ENCODE measurements around the gene SPATA33.
A peak's percentile ranks its signal among the peaks of the same experiment; 100 is the strongest.
"Not testable (repeated sequence)": the region's sequence is repeated elsewhere in the genome, so short reads cannot be mapped to it uniquely, and the experiment has no call there.

The SPATA33 gene

DNA sequence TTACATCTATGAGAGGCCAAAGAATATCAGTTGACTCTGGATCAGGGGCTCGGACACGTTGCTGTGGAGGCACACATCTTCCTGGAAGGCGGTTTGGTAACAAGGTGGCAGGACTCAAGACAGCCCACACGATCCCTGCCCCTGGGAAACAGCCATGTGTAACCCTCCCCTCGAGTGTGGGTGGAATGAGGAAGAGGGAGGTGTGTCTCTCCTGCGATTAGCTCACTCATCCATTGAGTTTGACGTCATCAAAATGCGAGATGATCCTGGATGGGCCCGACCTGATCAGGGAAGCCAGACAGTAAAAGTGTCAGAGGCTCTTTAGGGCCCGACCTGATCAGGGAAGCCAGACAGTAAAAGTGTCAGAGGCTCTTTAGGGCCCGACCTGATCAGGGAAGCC is 6.6 kb downstream of the SPATA33 start:
- H3K27me3 ChIP-seq (replicated peaks in 2 of 5; ENCODE audit: control insufficient read depth in 4 of 5, insufficient read depth in 5 of 5, low read length in 4 of 5); H3K9me3 ChIP-seq (ENCODE audit: control extremely low read depth in 1 of 5, control insufficient read depth in 4 of 5, insufficient read depth in 2 of 5, low read depth in 1 of 5, low read length in 4 of 5); POLR2A ChIA-PET; DNase-seq; H3K27ac ChIP-seq (ENCODE audit: insufficient read depth in 1 of 2, low read depth in 1 of 2, low read length in 2 of 2, poor library complexity in 1 of 2, severe bottlenecking in 2 of 2); H3K4me3 ChIP-seq (ENCODE audit: control insufficient read depth in 1 of 7, extremely low read depth in 1 of 7, insufficient read depth in 4 of 7, low read depth in 2 of 7, low read length in 6 of 7): not testable (repeated sequence)
- WGBS (ENCODE audit: insufficient coverage) = 97% methylated on average over 5 of the region's 11 CpGs
- Histone ChIP-seq H3K4me1 (ENCODE audit: control extremely low read depth in 1 of 4, control insufficient read depth in 4 of 4, insufficient read depth in 4 of 4, low read length in 3 of 4) (peaks cover 0 to 16% (median 11%) of the 10 kb centered on the region in 4 experiments), H3K36me3 (ENCODE audit: control insufficient read depth in 4 of 4, insufficient read depth in 4 of 4, low read length in 3 of 4) (peaks cover 0 to 26% (median 20%) of the 10 kb centered on the region in 4 experiments)
- CTCF ChIA-PET = interaction anchor here (1.3 kb wide), 1 partner anchor 49 kb away, joined by 3 read pairs; no protein-coding TSS in a partner anchor

- H3K4me1 ChIP-seq (ENCODE audit: control extremely low read depth in 1 of 4, control insufficient read depth in 4 of 4, insufficient read depth in 4 of 4, low read length in 3 of 4) = peaks cover 0 to 19% (median 15%) of the 10 kb centered on the region in 4 experiments
- CTCF ChIA-PET; H3K27ac ChIP-seq (ENCODE audit: insufficient read depth in 1 of 2, low read depth in 1 of 2, low read length in 2 of 2, poor library complexity in 1 of 2, severe bottlenecking in 2 of 2); H3K9me3 ChIP-seq (ENCODE audit: control extremely low read depth in 1 of 5, control insufficient read depth in 4 of 5, insufficient read depth in 2 of 5, low read depth in 1 of 5, low read length in 4 of 5); H3K4me3 ChIP-seq (ENCODE audit: control insufficient read depth in 1 of 7, extremely low read depth in 1 of 7, insufficient read depth in 4 of 7, low read depth in 2 of 7, low read length in 6 of 7); H3K27me3 ChIP-seq (replicated peaks in 2 of 5; ENCODE audit: control insufficient read depth in 4 of 5, insufficient read depth in 5 of 5, low read length in 4 of 5); H3K36me3 ChIP-seq (ENCODE audit: control insufficient read depth in 4 of 4, insufficient read depth in 4 of 4, low read length in 3 of 4); POLR2A ChIA-PET: not testable (repeated sequence)
- DNase-seq = peak in 1 of 3 donors; percentile 28
- 92% methylated on average over 2 of the region's 7 CpGs for WGBS (ENCODE audit: insufficient coverage)
Observed at GRCh38 chr16:89667000-89667399, 9.4 kb downstream of the SPATA33 start.

DNA sequence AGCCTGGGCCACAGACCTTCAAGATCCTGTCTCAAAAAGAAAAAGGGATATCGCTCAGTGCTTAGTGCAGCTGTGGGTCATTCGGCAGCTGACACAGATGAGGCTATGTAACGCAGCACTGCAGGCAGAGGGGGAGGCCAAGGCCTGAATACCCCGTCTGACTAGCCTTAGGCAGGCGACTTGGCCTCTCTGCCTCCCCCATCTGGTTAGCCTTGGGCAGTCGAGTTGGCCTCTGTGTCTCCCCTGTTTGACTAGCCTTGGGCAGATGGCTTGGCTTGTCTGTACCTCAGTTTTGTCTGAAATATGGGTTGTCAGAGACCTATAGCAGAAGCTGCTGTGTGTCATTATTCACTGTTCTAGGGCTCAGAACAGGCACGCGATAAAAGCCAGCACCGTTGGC is 10.0 kb downstream of the SPATA33 start:
- H3K36me3 ChIP-seq (ENCODE audit: control insufficient read depth in 4 of 4, insufficient read depth in 4 of 4, low read length in 3 of 4) = peaks cover 0 to 8% (median 6%) of the 10 kb centered on the region in 4 experiments
- WGBS (ENCODE audit: insufficient coverage) = 86% methylated on average over 9 of the region's 9 CpGs
- no peak overlapping the region for H3K27ac ChIP-seq (ENCODE audit: insufficient read depth in 1 of 2, low read depth in 1 of 2, low read length in 2 of 2, poor library complexity in 1 of 2, severe bottlenecking in 2 of 2)
- no peak for DNase-seq
- POLR2A ChIA-PET = interaction anchor here (1.5 kb wide), 1 partner anchor 9 kb away, joined by 6 read pairs; the partner anchor contains the start of genes CHMP1A and SPATA33
- peaks cover 0 to 19% (median 15%) of the 10 kb centered on the region in 4 experiments for H3K4me1 ChIP-seq (ENCODE audit: control extremely low read depth in 1 of 4, control insufficient read depth in 4 of 4, insufficient read depth in 4 of 4, low read length in 3 of 4)
- peaks cover 0 to 4% (median 0%) of the 10 kb centered on the region in 5 experiments for H3K9me3 ChIP-seq (ENCODE audit: control extremely low read depth in 1 of 5, control insufficient read depth in 4 of 5, insufficient read depth in 2 of 5, low read depth in 1 of 5, low read length in 4 of 5)
- CTCF ChIA-PET = interaction anchor here (0.9 to 1.5 kb wide), 2 partner anchors 32 to 92 kb away, joined by 4 to 6 read pairs; partner anchors contain the start of gene CPNE7
- no peak overlapping the region for H3K4me3 ChIP-seq (ENCODE audit: control insufficient read depth in 1 of 7, extremely low read depth in 1 of 7, insufficient read depth in 4 of 7, low read depth in 2 of 7, low read length in 6 of 7)
- H3K27me3 ChIP-seq (replicated peaks in 2 of 5; ENCODE audit: control insufficient read depth in 4 of 5, insufficient read depth in 5 of 5, low read length in 4 of 5) = no peaks in the 10 kb centered on the region

GRCh38 chr16:89668790-89669158 is 11.1 kb downstream of the SPATA33 start:
- Histone ChIP-seq H3K36me3 (ENCODE audit: control insufficient read depth in 4 of 4, insufficient read depth in 4 of 4, low read length in 3 of 4) (peaks cover 0 to 3% (median 3%) of the 10 kb centered on the region in 4 experiments), H3K27me3 (replicated peaks in 2 of 5; ENCODE audit: control insufficient read depth in 4 of 5, insufficient read depth in 5 of 5, low read length in 4 of 5) (no peaks in the 10 kb centered on the region), H3K4me1 (ENCODE audit: control extremely low read depth in 1 of 4, control insufficient read depth in 4 of 4, insufficient read depth in 4 of 4, low read length in 3 of 4) (peaks cover 0 to 19% (median 15%) of the 10 kb centered on the region in 4 experiments), H3K4me3 (ENCODE audit: control insufficient read depth in 1 of 7, extremely low read depth in 1 of 7, insufficient read depth in 4 of 7, low read depth in 2 of 7, low read length in 6 of 7) (peak overlapping the region in 4 of 7 experiments; percentile 16 to 71 (median 42)), H3K27ac (ENCODE audit: insufficient read depth in 1 of 2, low read depth in 1 of 2, low read length in 2 of 2, poor library complexity in 1 of 2, severe bottlenecking in 2 of 2) (peak overlapping the region in 1 of 2 experiments; percentile 43), H3K9me3 (ENCODE audit: control extremely low read depth in 1 of 5, control insufficient read depth in 4 of 5, insufficient read depth in 2 of 5, low read depth in 1 of 5, low read length in 4 of 5) (peaks cover 0 to 4% (median 0%) of the 10 kb centered on the region in 5 experiments)
- POLR2A ChIA-PET = interaction anchor here (1.2 to 1.5 kb wide), 2 partner anchors 11 to 18 kb away, joined by 6 read pairs; partner anchors contain the start of genes CDK10, CHMP1A and SPATA33
- DNase-seq = no peak
- 46% methylated on average over 5 of the region's 5 CpGs for WGBS (ENCODE audit: insufficient coverage)
- CTCF ChIA-PET = interaction anchor here (0.7 to 1.5 kb wide), 4 partner anchors 13 to 193 kb away, joined by 3 to 6 read pairs (median 4); no protein-coding TSS in a partner anchor

- Histone ChIP-seq H3K4me3 (ENCODE audit: control insufficient read depth in 1 of 7, extremely low read depth in 1 of 7, insufficient read depth in 4 of 7, low read depth in 2 of 7, low read length in 6 of 7) (no peak overlapping the region), H3K9me3 (ENCODE audit: control extremely low read depth in 1 of 5, control insufficient read depth in 4 of 5, insufficient read depth in 2 of 5, low read depth in 1 of 5, low read length in 4 of 5) (peaks cover 0 to 4% (median 0%) of the 10 kb centered on the region in 5 experiments), H3K36me3 (ENCODE audit: control insufficient read depth in 4 of 4, insufficient read depth in 4 of 4, low read length in 3 of 4) (peaks cover 0 to 2% (median 0%) of the 10 kb centered on the region in 4 experiments), H3K4me1 (ENCODE audit: control extremely low read depth in 1 of 4, control insufficient read depth in 4 of 4, insufficient read depth in 4 of 4, low read length in 3 of 4) (peaks cover 0 to 19% (median 15%) of the 10 kb centered on the region in 4 experiments), H3K27me3 (replicated peaks in 2 of 5; ENCODE audit: control insufficient read depth in 4 of 5, insufficient read depth in 5 of 5, low read length in 4 of 5) (no peaks in the 10 kb centered on the region), H3K27ac (ENCODE audit: insufficient read depth in 1 of 2, low read depth in 1 of 2, low read length in 2 of 2, poor library complexity in 1 of 2, severe bottlenecking in 2 of 2) (no peak overlapping the region)
- ChIA-PET CTCF (no interaction called here), POLR2A (no interaction called here)
- no peak for DNase-seq
- WGBS (ENCODE audit: insufficient coverage) = 98% methylated on average over 8 of the region's 13 CpGs
Observed at GRCh38 chr16:89669755-89670154, 12.1 kb downstream of the SPATA33 start.

DNA sequence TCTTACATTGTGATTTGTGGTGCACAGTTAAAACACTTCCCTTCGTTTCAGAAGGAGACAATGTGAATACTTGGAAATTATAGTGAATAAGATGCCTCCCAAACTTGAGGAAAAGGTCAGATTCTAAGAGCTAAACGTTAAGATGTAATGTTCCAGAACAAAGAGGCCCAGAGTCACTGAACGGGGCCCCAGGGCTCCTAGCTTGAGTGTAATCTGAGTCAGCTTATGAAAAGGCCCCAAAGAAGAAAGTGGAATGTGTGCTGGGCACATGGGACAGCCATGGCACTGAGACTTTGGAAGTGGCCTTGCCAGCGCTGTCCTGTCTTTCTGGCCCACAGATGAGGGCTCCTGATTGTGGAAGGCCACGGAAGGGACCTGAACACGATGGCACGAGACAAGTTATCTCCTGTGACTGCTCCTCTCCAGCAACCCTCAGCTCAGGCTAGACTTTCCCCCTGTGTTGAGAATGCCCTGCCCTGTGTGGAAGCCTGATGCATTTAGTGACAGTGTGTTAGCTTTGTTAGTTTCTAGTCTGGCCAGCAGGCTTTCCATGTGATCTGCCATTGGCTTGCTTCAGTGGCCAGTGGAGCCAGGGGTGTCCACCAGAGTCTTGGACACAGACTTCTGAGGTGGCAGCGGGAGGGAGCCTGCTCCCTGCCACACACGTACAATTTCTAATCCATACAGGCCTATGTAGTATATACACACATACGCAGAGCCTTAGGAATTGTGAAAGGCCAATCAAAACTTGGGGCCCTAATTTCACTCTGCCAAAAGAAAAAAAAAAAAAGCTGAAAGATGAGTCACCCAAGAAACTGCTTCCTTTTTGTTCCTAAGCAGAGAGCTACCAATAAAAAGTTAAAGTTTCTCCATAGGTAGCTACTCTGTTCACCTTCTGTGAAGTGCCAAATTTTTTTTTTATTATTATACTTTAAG is 13.1 kb downstream of the SPATA33 start:
- ChIA-PET CTCF (interaction anchor here (0.6 to 1.3 kb wide), 3 partner anchors 25 to 212 kb away, joined by 3 to 4 read pairs (median 3); no protein-coding TSS in a partner anchor), POLR2A (interaction anchor here (0.6 to 0.7 kb wide), 2 partner anchors 13 to 179 kb away, joined by 3 to 4 read pairs; no protein-coding TSS in a partner anchor)
- Histone ChIP-seq H3K9me3 (ENCODE audit: control extremely low read depth in 1 of 5, control insufficient read depth in 4 of 5, insufficient read depth in 2 of 5, low read depth in 1 of 5, low read length in 4 of 5) (peaks cover 0 to 4% (median 0%) of the 10 kb centered on the region in 5 experiments), H3K27me3 (replicated peaks in 2 of 5; ENCODE audit: control insufficient read depth in 4 of 5, insufficient read depth in 5 of 5, low read length in 4 of 5) (no peaks in the 10 kb centered on the region), H3K4me3 (ENCODE audit: control insufficient read depth in 1 of 7, extremely low read depth in 1 of 7, insufficient read depth in 4 of 7, low read depth in 2 of 7, low read length in 6 of 7) (no peak overlapping the region), H3K4me1 (ENCODE audit: control extremely low read depth in 1 of 4, control insufficient read depth in 4 of 4, insufficient read depth in 4 of 4, low read length in 3 of 4) (peaks cover 0 to 19% (median 15%) of the 10 kb centered on the region in 4 experiments), H3K27ac (ENCODE audit: insufficient read depth in 1 of 2, low read depth in 1 of 2, low read length in 2 of 2, poor library complexity in 1 of 2, severe bottlenecking in 2 of 2) (no peak overlapping the region), H3K36me3 (ENCODE audit: control insufficient read depth in 4 of 4, insufficient read depth in 4 of 4, low read length in 3 of 4) (no peaks in the 10 kb centered on the region)
- DNase-seq = peak in 2 of 3 donors; percentile 51 to 58
- 93% methylated on average over 7 of the region's 10 CpGs for WGBS (ENCODE audit: insufficient coverage)
